Karpas-422 (cell line): ENCODE measurements around the gene PRAC1. TPM values are rescaled to one million over a fixed set of nuclear protein-coding genes. Genes with fewer than 3 reads are reported as not detected.

Experiments used
- DNase-seq: peaks from one replicate; pipeline ENCODE4 v3.0.0-alpha.2; 2015
- H2AFZ ChIP-seq: fragments of 200-600 bp; sonication (generic); 2 replicates; pipeline ENCODE4 v1.6.1; 2014; ENCODE audit warnings: antibody characterized with exemption, low read length, mixed read lengths
- H3K27ac ChIP-seq: fragments of 200-600 bp; sonication (generic); 2 replicates; pipeline ENCODE4 v1.5.1; 2014; ENCODE audit warnings: mild to moderate bottlenecking, low read length, moderate library complexity
- H3K27me3 ChIP-seq: fragments of 200-600 bp; sonication (generic); 2 replicates; pipeline ENCODE4 v1.6.1; 2014; ENCODE audit warnings: low read length, mixed read lengths
- H3K36me3 ChIP-seq: fragments of 200-600 bp; sonication (generic); 2 replicates; pipeline ENCODE4 v1.6.1; 2014; ENCODE audit warnings: low read length, mixed read lengths; ENCODE audit not compliant: insufficient read depth
- H3K4me1 ChIP-seq: fragments of 200-600 bp; sonication (generic); 2 replicates; pipeline ENCODE4 v1.6.1; 2014; ENCODE audit warnings: mild to moderate bottlenecking, low read length, mixed read lengths
- H3K4me2 ChIP-seq: fragments of 200-600 bp; sonication (generic); 2 replicates; pipeline ENCODE4 v1.6.1; 2014; ENCODE audit warnings: low read length, low read depth, mild to moderate bottlenecking; ENCODE audit not compliant: poor library complexity, severe bottlenecking
- H3K4me3 ChIP-seq: fragments of 200-600 bp; sonication (generic); 2 replicates; pipeline ENCODE4 v1.5.1; 2014; ENCODE audit warnings: mild to moderate bottlenecking, antibody characterized with exemption, low read length, mixed read lengths
- H3K79me2 ChIP-seq: fragments of 200-600 bp; sonication (generic); 2 replicates; pipeline ENCODE4 v1.6.1; 2014; ENCODE audit warnings: mild to moderate bottlenecking, low read length, mixed read lengths
- H3K9ac ChIP-seq: fragments of 200-600 bp; sonication (generic); 2 replicates; pipeline ENCODE4 v1.6.0; 2014; ENCODE audit warnings: low read length
- H3K9me2 ChIP-seq: fragments of 200-600 bp; sonication (generic), shearing (Covaris generic); replicated peaks from 2 replicates; pipeline ENCODE4 v1.6.0; 2014; ENCODE audit warnings: mild to moderate bottlenecking, low read length, moderate library complexity; ENCODE audit not compliant: insufficient read depth
- H3K9me3 ChIP-seq: fragments of 300-700, 200-600 bp; sonication (generic); 2 replicates; pipeline ENCODE4 v1.6.1; 2014; ENCODE audit warnings: low read length, mixed read lengths
- H4K20me1 ChIP-seq: fragments of 200-600 bp; sonication (generic); 2 replicates; pipeline ENCODE4 v1.6.1; 2014; ENCODE audit warnings: mild to moderate bottlenecking, antibody characterized with exemption, low read length, low read depth; ENCODE audit not compliant: insufficient read depth
- total RNA-seq: library from RNA; depleted of rRNA; stranded (reverse); fragments of >200 nt; shearing (Covaris generic); gene quantifications from 2 replicates; pipeline ENCODE4 v1.2.3, GENCODE V29; 2014; ENCODE audit warnings: low replicate concordance

PRAC1 gene
- total RNA-seq, 1 experiment from 2014 or later = not detected

DNA sequence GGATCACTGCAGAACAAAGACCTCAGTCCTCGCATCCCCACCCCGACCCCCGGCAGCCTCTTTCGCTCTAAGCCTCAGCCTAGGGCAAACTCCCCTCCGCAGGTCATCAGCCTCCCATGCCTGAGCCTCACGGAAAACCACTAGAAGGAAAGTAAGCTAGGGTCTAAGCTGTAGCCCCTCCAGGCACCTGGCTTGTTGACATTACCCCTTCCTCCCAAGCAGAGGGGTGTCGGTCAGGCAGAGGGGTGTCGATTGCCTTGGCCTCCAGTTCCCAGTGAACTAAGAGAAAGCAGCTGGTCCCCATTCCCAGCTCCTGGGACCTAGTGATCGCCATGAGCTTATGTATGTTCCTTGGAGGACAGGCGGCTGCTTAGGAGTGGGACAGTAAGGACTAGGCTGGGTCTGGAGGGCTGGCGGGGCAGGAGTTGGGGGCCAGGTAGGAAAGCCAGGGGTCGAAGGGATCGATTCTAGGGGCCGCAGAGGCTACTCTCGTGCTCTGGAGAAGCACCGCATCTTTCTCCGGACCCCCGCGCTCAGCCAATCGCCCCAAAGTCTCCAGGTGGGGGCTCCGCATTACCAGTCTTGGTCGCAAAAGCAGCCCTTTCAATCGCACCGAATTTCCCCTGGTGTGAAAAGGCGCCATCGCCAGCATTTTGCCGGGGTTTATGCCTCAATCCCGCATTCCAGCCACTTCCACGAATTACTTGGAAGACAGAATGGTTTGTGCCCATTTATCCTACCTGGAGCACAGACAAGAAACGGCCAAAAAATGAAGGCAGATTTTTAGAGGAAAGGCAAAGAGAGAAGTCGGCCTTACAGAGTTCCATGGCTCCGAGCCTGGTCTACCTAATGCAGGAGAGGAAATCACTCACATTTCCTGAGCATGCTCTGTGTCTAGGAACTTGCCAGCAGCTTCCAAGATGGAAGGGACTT is 27.6 kb upstream of the PRAC1 start:
- Histone ChIP-seq H3K27me3 (no peaks in the 10 kb centered on the region), H3K9me3 (no peaks in the 10 kb centered on the region), H3K9ac (no peak overlapping the region), H3K79me2 (no peaks in the 10 kb centered on the region), H3K4me2 (no peak overlapping the region), H3K4me1 (no peaks in the 10 kb centered on the region), H3K27ac (no peak overlapping the region), H3K36me3 (no peaks in the 10 kb centered on the region), H3K9me2 (no peaks in the 10 kb centered on the region), H4K20me1 (no peaks in the 10 kb centered on the region), H2AFZ (no peak overlapping the region), H3K4me3 (no peak overlapping the region)
- no peak for DNase-seq

DNA sequence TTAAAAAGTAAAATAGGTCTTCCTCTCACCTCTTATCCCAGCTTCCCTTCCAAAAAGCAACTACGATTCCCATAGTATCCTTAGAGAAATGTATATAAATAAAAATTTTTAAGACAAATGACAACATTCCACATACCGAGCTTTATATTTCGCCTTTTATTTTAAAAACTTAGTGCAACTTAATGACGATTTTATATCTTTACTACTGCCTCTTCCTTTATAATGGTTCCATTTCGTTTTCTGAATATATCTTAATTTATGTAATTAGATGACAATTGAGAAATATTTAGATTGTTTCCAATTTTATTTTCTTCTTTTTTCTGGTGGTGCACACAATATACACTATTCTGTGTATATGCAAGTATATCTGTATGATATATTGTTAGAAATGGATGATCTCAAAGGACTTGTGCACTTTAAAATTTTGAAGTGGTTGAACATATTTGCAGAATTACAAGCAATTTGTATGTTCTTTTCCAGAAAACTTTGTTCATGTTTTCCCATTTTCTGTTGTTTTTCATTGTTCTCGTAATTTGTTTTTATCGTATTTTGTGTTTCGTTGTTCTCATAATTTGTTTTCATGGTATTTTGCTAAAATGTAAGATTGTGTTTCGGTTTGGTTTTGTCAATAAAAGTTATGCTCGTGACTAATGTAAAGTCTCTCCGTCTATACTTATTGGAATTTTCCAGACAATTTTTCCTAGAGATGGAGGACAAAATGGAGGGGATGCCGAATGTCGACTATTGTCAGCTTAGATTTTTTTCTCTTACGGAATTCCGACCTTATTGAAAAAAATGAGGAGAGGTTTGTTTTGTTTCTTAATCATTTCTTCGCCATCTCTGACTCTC is 26.6 kb upstream of the PRAC1 start:
- H4K20me1 ChIP-seq = no peaks in the 10 kb centered on the region
- H3K4me2 ChIP-seq = no peak overlapping the region
- no peak overlapping the region for H3K4me3 ChIP-seq
- no peak overlapping the region for H2AFZ ChIP-seq
- H3K9ac ChIP-seq = no peak overlapping the region
- no peaks in the 10 kb centered on the region for H3K36me3 ChIP-seq
- H3K9me2 ChIP-seq = no peaks in the 10 kb centered on the region
- H3K4me1 ChIP-seq = no peaks in the 10 kb centered on the region
- no peaks in the 10 kb centered on the region for H3K9me3 ChIP-seq
- H3K27me3 ChIP-seq = no peaks in the 10 kb centered on the region
- no peak for DNase-seq
- H3K79me2 ChIP-seq = no peaks in the 10 kb centered on the region
- H3K27ac ChIP-seq = no peak overlapping the region

DNA sequence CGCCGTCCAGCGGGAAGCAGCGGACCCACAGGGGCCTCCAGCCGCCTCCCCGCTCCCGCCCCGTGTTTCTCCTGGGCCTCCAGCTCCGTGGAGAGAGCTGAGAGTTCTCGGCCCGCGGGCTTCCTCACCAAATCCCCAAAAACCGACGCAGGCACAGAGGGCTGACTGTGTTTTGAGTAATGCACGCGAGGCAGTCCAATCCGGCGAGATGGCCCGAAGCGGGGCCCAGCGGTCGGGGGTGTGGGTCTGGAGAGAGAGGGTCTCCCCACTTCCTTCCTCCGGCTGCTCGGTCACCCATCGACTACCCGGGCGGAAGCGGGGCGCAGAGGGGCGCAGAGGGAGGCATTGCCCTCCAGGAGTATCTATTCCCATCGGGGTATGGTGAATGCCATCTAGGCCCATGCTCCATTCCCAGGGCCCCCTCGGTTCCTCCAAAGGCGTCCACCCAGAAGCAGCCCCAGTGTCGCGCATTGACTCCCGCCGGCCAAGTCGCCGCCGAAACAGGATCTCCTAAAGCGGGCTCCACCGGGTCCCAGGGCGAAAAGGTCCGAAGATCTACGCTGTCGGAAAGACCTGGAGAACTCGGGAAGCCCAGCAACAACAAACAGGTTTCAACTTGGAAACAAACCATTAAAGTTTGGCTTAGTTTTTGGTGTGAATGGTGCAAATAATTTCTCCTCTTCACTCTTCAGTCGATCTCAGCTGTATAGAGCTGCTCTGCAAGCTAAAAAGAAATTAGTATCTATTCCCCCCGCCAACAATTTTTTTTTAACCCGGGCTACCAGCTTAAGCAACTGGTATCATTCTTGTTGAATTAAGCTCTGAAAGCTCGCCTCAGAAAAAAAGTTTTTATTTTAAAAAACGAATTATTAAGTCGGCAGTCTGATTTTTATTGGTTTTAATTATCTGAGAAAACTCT is 25.4 kb upstream of the PRAC1 start:
- DNase-seq = no peak

DNA sequence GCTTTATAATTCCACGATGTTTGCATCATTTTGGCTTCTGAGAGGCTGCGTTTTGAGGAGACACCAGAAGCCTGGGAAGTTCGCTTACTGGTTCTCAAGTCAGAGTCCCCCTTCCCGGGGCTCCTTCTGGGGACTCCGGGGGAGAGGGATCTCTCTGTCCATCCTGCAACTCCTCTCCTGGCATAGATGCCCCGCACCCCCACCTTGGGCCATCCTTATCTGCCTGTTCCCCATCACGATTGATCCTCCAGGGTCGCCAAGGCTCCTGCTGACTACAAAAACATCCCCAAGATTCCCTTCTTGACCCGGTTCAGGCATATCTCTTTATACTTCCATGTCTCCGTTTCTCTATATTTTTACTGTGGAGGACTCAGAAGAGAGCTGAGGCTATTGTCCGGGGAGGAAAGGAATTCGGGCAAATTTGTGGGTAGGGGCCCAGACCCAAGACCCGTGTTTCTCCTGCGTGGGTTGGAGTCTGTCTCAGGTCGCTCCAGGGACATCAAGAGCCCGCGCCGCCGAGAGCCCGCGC is 24.7 kb upstream of the PRAC1 start:
- H3K27me3 ChIP-seq = no peaks in the 10 kb centered on the region
- H3K9me3 ChIP-seq = no peaks in the 10 kb centered on the region
- H3K4me2 ChIP-seq = no peak overlapping the region
- no peak overlapping the region for H3K9ac ChIP-seq
- H3K27ac ChIP-seq = no peak overlapping the region
- no peak overlapping the region for H2AFZ ChIP-seq
- H4K20me1 ChIP-seq = no peaks in the 10 kb centered on the region
- H3K36me3 ChIP-seq = no peaks in the 10 kb centered on the region
- H3K9me2 ChIP-seq = no peaks in the 10 kb centered on the region
- H3K79me2 ChIP-seq = no peaks in the 10 kb centered on the region
- no peak overlapping the region for H3K4me3 ChIP-seq
- H3K4me1 ChIP-seq = no peaks in the 10 kb centered on the region
- no peak for DNase-seq

More for the DNA sequence above, 25.4 kb upstream of the PRAC1 start:
- Histone ChIP-seq H3K9ac (no peak overlapping the region), H3K4me1 (no peaks in the 10 kb centered on the region), H4K20me1 (no peaks in the 10 kb centered on the region), H2AFZ (no peak overlapping the region), H3K79me2 (no peaks in the 10 kb centered on the region), H3K27ac (no peak overlapping the region), H3K9me3 (no peaks in the 10 kb centered on the region), H3K4me3 (no peak overlapping the region), H3K4me2 (no peak overlapping the region), H3K36me3 (no peaks in the 10 kb centered on the region), H3K9me2 (no peaks in the 10 kb centered on the region), H3K27me3 (no peaks in the 10 kb centered on the region)

DNA sequence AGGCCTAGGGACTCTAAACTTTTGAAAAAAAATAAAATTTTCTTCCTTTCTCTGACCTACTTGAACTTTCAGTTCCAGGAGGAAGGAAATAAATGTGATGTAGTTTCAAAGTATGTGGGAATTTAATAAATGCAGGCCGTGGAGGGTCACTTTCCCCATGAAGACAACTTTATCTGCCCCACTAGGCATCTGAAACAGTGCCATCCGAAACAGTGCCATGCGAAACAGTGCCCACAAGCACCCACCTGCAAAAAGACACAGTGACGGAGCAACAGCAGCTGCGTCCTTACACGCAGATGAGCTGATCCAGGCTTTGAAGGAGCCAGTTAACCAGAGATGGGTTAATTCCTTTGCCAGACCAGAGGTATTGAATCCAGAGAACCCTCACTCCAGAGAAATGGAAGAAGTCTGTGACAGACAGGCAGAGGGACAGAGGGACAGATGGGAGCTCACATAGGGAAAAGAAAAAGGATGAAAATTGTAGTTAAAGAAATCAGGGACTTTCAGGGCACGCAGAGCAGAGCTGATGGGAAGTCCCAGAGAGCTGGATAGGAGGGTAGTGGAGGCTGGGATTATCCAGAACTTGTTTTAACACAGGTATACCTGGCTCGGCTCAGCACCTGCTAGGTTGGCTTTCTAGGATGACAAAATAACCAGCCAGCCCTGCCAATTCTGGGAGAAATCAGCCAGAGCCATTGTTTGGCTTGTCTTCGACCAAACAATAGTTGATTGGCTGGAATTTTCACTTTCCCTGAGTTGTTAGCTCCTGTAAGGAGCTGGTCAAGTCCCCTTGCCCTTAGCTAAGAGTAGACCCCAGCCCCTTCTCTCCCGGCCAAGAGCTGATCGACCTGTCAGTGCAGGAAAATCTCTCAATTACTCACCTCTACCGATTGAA is 23.3 kb upstream of the PRAC1 start:
- Histone ChIP-seq H3K79me2 (no peaks in the 10 kb centered on the region), H3K9ac (no peak overlapping the region), H3K27ac (no peak overlapping the region), H3K4me3 (no peak overlapping the region), H3K27me3 (no peaks in the 10 kb centered on the region), H3K9me2 (no peaks in the 10 kb centered on the region), H3K4me1 (no peaks in the 10 kb centered on the region), H4K20me1 (no peaks in the 10 kb centered on the region), H3K36me3 (no peaks in the 10 kb centered on the region), H3K9me3 (no peaks in the 10 kb centered on the region), H3K4me2 (no peak overlapping the region), H2AFZ (no peak overlapping the region)
- DNase-seq = no peak

DNA sequence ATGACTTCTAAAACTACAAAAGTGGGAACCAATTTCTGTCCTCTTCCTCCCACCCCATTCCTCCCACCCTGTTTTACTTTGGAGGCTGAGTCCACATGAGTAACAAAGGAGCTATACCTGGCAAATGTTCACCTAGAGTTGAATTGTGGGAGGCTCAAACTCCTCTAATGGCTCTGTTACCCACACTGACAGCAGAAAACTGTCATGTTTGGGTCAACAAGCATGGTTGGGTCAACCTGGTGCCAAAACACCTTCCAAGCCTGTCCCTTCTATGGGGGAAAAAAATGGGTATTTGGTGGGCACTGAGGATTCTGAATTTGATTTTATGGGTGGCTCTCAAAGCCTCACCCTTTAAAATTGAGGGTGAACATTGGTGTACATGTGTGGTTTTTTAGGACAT is 18.2 kb upstream of the PRAC1 start:
- no peaks in the 10 kb centered on the region for H3K27me3 ChIP-seq

DNA sequence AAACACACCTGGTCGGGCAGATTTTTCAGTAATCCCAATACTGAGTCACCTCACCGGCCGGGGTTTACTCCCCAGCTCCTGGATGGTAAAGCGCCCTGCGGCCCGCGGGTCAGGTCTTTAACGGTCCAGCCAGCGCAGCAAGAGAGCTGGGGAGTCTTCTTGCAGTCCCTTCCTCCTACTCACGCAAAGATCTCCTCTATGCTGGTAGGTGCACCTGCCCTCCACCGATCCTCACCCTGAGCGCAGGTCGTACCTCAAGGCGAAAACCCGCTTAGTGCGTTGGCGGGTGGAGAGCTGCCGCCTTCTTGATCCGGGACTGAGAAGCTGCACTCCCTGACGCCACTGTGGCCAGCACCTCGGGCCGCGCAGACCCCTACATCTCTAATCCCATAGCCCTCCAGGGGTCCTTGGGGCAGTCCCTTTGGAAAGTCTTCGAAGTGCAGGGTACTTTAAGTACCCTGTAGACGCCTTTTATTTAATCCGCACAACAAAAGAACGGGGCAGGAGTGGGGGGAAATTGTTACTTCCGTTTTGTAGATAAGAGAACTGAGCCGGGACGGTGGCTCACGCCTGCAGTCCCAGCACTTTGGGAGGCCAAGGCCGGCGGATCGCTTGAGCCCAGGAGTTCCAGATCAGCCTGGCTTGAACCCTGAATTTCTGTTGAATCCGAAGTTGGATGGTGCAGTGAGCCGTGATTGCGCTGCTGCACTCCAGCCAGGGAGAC is 16.6 kb upstream of the PRAC1 start:
- Histone ChIP-seq H2AFZ (no peak overlapping the region), H4K20me1 (no peaks in the 10 kb centered on the region), H3K79me2 (no peaks in the 10 kb centered on the region), H3K9ac (no peak overlapping the region), H3K36me3 (no peaks in the 10 kb centered on the region), H3K9me3 (no peaks in the 10 kb centered on the region), H3K4me1 (no peaks in the 10 kb centered on the region), H3K4me2 (no peak overlapping the region), H3K9me2 (no peaks in the 10 kb centered on the region), H3K27ac (no peak overlapping the region), H3K27me3 (no peaks in the 10 kb centered on the region), H3K4me3 (no peak overlapping the region)
- no peak for DNase-seq

More for the DNA sequence above, 18.2 kb upstream of the PRAC1 start:
- H3K27ac ChIP-seq = no peak overlapping the region
- no peak overlapping the region for H3K9ac ChIP-seq
- H3K79me2 ChIP-seq = no peaks in the 10 kb centered on the region
- H3K36me3 ChIP-seq = no peaks in the 10 kb centered on the region
- DNase-seq = no peak
- no peak overlapping the region for H2AFZ ChIP-seq
- no peaks in the 10 kb centered on the region for H4K20me1 ChIP-seq
- H3K9me2 ChIP-seq = no peaks in the 10 kb centered on the region
- H3K9me3 ChIP-seq = no peaks in the 10 kb centered on the region
- no peak overlapping the region for H3K4me3 ChIP-seq
- no peaks in the 10 kb centered on the region for H3K4me1 ChIP-seq
- H3K4me2 ChIP-seq = no peak overlapping the region
